H1 (cell line): ENCODE data around the gene IQUB. TPM values are rescaled to one million over a fixed set of nuclear protein-coding genes. Genes with fewer than 3 reads are reported as not detected.

Experiments
- CTCF ChIA-PET: fragments of 300-600 bp; sonication (Branson Sonifier 250); formaldehyde crosslinking; loops from one replicate; lab custom pipeline; 2021; ENCODE audit not compliant: partially characterized antibody; lab: Charles Lee
- POLR2A ChIA-PET: fragments of 300-600 bp; sonication (Branson Sonifier 250); formaldehyde crosslinking; loops from one replicate; lab custom pipeline; 2021; ENCODE audit warnings: inconsistent platforms; ENCODE audit not compliant: partially characterized antibody; lab: Charles Lee
- DNase-seq, 2 experiments: peaks; one replicate each; pipeline versions ENCODE4 v3.0.0 to v3.0.0-alpha.2; 2010 to 2022; ENCODE audit warnings: low spot score in 2 of 2, low read depth in 1 of 2, mixed read lengths in 1 of 2
- FAIRE-seq: peaks from 2 replicates; lab custom pipeline; 2011; peaks lifted over from hg19 to GRCh38; lab: Jason Lieb, UNC
- H2AFZ ChIP-seq: 2 replicates; pipeline ENCODE4 v1.8.1; 2012; ENCODE audit warnings: low read length, inconsistent platforms
- H2AK5ac ChIP-seq: 2 replicates; pipeline ENCODE4 v1.6.1; 2013; ENCODE audit warnings: low read depth, low read length
- H2BK120ac ChIP-seq: replicated peaks from 2 replicates; pipeline ENCODE3; 2013; ENCODE audit warnings: low read depth, low read length, inconsistent platforms
- H2BK12ac ChIP-seq: 2 replicates; pipeline ENCODE4 v1.6.1; 2013; ENCODE audit warnings: low read depth, low read length
- H2BK15ac ChIP-seq: 2 replicates; pipeline ENCODE4 v1.6.1; 2013; ENCODE audit warnings: low read length
- H2BK20ac ChIP-seq: 2 replicates; pipeline ENCODE4 v1.6.1; 2013; ENCODE audit warnings: low read length
- H2BK5ac ChIP-seq: 2 replicates; pipeline ENCODE4 v1.6.1; 2013; ENCODE audit warnings: low read depth, low read length
- H3K14ac ChIP-seq: 2 replicates; pipeline ENCODE4 v1.6.1; 2013; ENCODE audit warnings: inconsistent platforms; ENCODE audit not compliant: insufficient read length
- H3K18ac ChIP-seq: 2 replicates; pipeline ENCODE4 v1.6.1; 2013; ENCODE audit warnings: low read length; ENCODE audit errors: extremely low read depth
- H3K23ac ChIP-seq: 2 replicates; pipeline ENCODE4 v1.6.1; 2013; ENCODE audit warnings: inconsistent platforms; ENCODE audit not compliant: insufficient read length
- H3K23me2 ChIP-seq: 2 replicates; pipeline ENCODE4 v1.6.1; 2013; ENCODE audit warnings: low read depth, low read length
- H3K27ac ChIP-seq: 2 replicates; pipeline ENCODE4 v1.6.1; 2011; ENCODE audit warnings: low read depth, low read length, inconsistent platforms
- H3K27me3 ChIP-seq, 4 experiments: replicated peaks in 1 of 4; 1 replicate in 1 of 4; 2 replicates in 3 of 4; pipeline versions ENCODE4 v1.6.1 to v1.8.1; 2011 to 2013; ENCODE audit warnings: low read length in 3 of 4, mild to moderate bottlenecking in 3 of 4, inconsistent platforms in 2 of 4, mixed read lengths in 2 of 4, moderate library complexity in 1 of 4; ENCODE audit not compliant: control insufficient read depth in 3 of 4, insufficient read depth in 3 of 4; ENCODE audit errors: extremely low read depth in 1 of 4
- H3K36me3 ChIP-seq, 4 experiments: 2 replicates each; pipeline versions ENCODE4 v1.6.1 to v1.8.1; 2011 to 2013; ENCODE audit warnings: mild to moderate bottlenecking in 4 of 4, low read length in 3 of 4, moderate library complexity in 2 of 4, control low read depth in 1 of 4, inconsistent platforms in 1 of 4; ENCODE audit not compliant: insufficient read depth in 4 of 4, control insufficient read depth in 2 of 4
- H3K4ac ChIP-seq: replicated peaks from 2 replicates; pipeline ENCODE3; 2013; ENCODE audit warnings: low read length, low read depth, mixed read lengths, inconsistent platforms; ENCODE audit not compliant: insufficient read length
- H3K4me1 ChIP-seq, 4 experiments: replicated peaks in 1 of 4; 1 replicate in 1 of 4; 2 replicates in 3 of 4; pipeline versions ENCODE4 v1.6.1 to v1.8.1; 2011 to 2013; ENCODE audit warnings: low read length in 3 of 4, inconsistent platforms in 2 of 4, mixed read lengths in 1 of 4; ENCODE audit not compliant: insufficient read depth in 4 of 4, control insufficient read depth in 3 of 4
- H3K4me2 ChIP-seq, 2 experiments: 2 replicates each; pipeline versions ENCODE4 v1.6.1 to v1.8.1; 2011 to 2013; ENCODE audit warnings: low read depth in 2 of 2, low read length in 2 of 2, control low read depth in 1 of 2, inconsistent platforms in 1 of 2, mild to moderate bottlenecking in 1 of 2; ENCODE audit not compliant: insufficient read depth in 1 of 2
- H3K4me3 ChIP-seq, 4 experiments: fragments of 200-600, 300-600 bp in 1 of 4; sonication (generic), shearing (Covaris generic), sonication (Bioruptor Twin) in 1 of 4; 2 replicates each; pipeline versions ENCODE4 v1.5.1 to v1.8.1; 2011 to 2016; ENCODE audit warnings: low read length in 4 of 4, low read depth in 3 of 4, control low read depth in 2 of 4, inconsistent platforms in 2 of 4, mild to moderate bottlenecking in 2 of 4, mixed read lengths in 1 of 4, moderate library complexity in 1 of 4; ENCODE audit not compliant: insufficient read depth in 2 of 4; ENCODE audit errors: extremely low read depth in 1 of 4
- H3K56ac ChIP-seq: replicated peaks from 2 replicates; pipeline ENCODE3; 2013; ENCODE audit warnings: low read depth, mild to moderate bottlenecking, mixed read lengths, low read length, inconsistent platforms; ENCODE audit not compliant: insufficient read length
- H3K79me1 ChIP-seq: 2 replicates; pipeline ENCODE4 v1.6.1; 2013; ENCODE audit warnings: low read depth, low read length, control low read depth
- H3K79me2 ChIP-seq, 2 experiments: 2 replicates each; pipeline versions ENCODE4 v1.6.1 to v1.8.1; 2012 to 2013; ENCODE audit warnings: low read length in 2 of 2, mild to moderate bottlenecking in 2 of 2, inconsistent platforms in 1 of 2; ENCODE audit not compliant: insufficient read depth in 2 of 2, control insufficient read depth in 1 of 2
- H3K9ac ChIP-seq, 4 experiments: replicated peaks in 1 of 4; 1 replicate in 1 of 4; 2 replicates in 3 of 4; pipeline versions ENCODE4 v1.6.1 to v1.8.1; 2011 to 2013; ENCODE audit warnings: low read depth in 3 of 4, low read length in 3 of 4, control low read depth in 2 of 4, mild to moderate bottlenecking in 2 of 4, moderate library complexity in 2 of 4, inconsistent platforms in 1 of 4; ENCODE audit errors: extremely low read depth in 1 of 4
- H3K9me3 ChIP-seq, 2 experiments: 2 replicates each; pipeline versions ENCODE4 v1.6.1 to v1.8.1; 2012 to 2013; ENCODE audit warnings: mild to moderate bottlenecking in 2 of 2, moderate library complexity in 2 of 2, control low read depth in 1 of 2, inconsistent platforms in 1 of 2, low read depth in 1 of 2, low read length in 1 of 2, mixed read lengths in 1 of 2; ENCODE audit not compliant: insufficient read depth in 2 of 2
- H4K20me1 ChIP-seq, 2 experiments: replicated peaks in 1 of 2; 2 replicates each; pipeline versions ENCODE3 to v1.8.1; 2011 to 2013; ENCODE audit warnings: inconsistent platforms in 2 of 2, low read length in 2 of 2, mild to moderate bottlenecking in 1 of 2; ENCODE audit not compliant: insufficient read depth in 2 of 2, control insufficient read depth in 1 of 2
- H4K5ac ChIP-seq: 2 replicates; pipeline ENCODE4 v1.6.1; 2013; ENCODE audit warnings: low read length, low read depth, mixed read lengths, inconsistent platforms; ENCODE audit not compliant: insufficient read length
- H4K8ac ChIP-seq: 2 replicates; pipeline ENCODE4 v1.8.0; 2013; ENCODE audit warnings: mild to moderate bottlenecking, moderate library complexity, low read length, inconsistent platforms; ENCODE audit not compliant: insufficient read depth; ENCODE audit errors: extremely low read depth
- H4K91ac ChIP-seq: replicated peaks from 2 replicates; pipeline ENCODE3; 2013; ENCODE audit warnings: low read length, mixed read lengths, inconsistent platforms; ENCODE audit not compliant: insufficient read length
- BRCA1 ChIP-seq: IDR thresholded peaks from 2 replicates; pipeline ENCODE4 v1.6.1; 2012; ENCODE audit warnings: low read depth, low read length, improper control_type of control experiment
- HDAC2 ChIP-seq, 2 experiments: fragments of 300-600 bp in 1 of 2; sonication (generic) in 1 of 2; IDR thresholded peaks; 2 replicates each; pipeline ENCODE4 v1.6.1; 2011 to 2012; ENCODE audit warnings: low read depth in 2 of 2, low read length in 2 of 2, mild to moderate bottlenecking in 2 of 2, moderate library complexity in 2 of 2, borderline replicate concordance in 1 of 2, inconsistent platforms in 1 of 2
- JUN ChIP-seq: IDR thresholded peaks from 2 replicates; pipeline ENCODE4 v1.6.1; 2011; ENCODE audit warnings: low read depth, mild to moderate bottlenecking, improper control_type of control experiment, low read length
- KDM1A ChIP-seq: fragments of 200-600, 300-600 bp; sonication (generic); IDR thresholded peaks from 2 replicates; pipeline ENCODE4 v1.7.1; 2016; ENCODE audit warnings: mild to moderate bottlenecking, low read length, borderline replicate concordance
- RFX5 ChIP-seq: IDR thresholded peaks from 2 replicates; pipeline ENCODE4 v1.6.1; 2011; ENCODE audit warnings: low read depth, low read length, improper control_type of control experiment, borderline replicate concordance
- SIX5 ChIP-seq: IDR thresholded peaks from 2 replicates; pipeline ENCODE4 v1.6.1; 2011; ENCODE audit warnings: mild to moderate bottlenecking, low read depth, low read length
- SP1 ChIP-seq: IDR thresholded peaks from 2 replicates; pipeline ENCODE4 v1.6.1; 2011; ENCODE audit warnings: low read depth, low read length
- SUZ12 ChIP-seq: fragments of 200-600 bp; sonication (generic); IDR thresholded peaks from 2 replicates; pipeline ENCODE4 v1.6.1; 2012; ENCODE audit warnings: mild to moderate bottlenecking, inconsistent platforms, low read length, moderate library complexity, mixed read lengths
- TCF12 ChIP-seq: IDR thresholded peaks from 2 replicates; pipeline ENCODE4 v1.6.1; 2011; ENCODE audit warnings: low read depth, mild to moderate bottlenecking, low read length
- YY1 ChIP-seq: IDR thresholded peaks from 2 replicates; pipeline ENCODE4 v1.6.1; 2011; ENCODE audit warnings: low read depth, mild to moderate bottlenecking, low read length
- ZNF274 ChIP-seq: IDR thresholded peaks from 2 replicates; pipeline ENCODE4 v1.7.0; 2012; ENCODE audit warnings: low read length, borderline replicate concordance; ENCODE audit errors: extremely low read depth
- WGBS, 2 experiments: shearing (Covaris generic) in 1 of 2; methylation state at CpG; one replicate each; pipeline versions ENCODE4 v1.1.6 to v1.1.7; 2013 to 2015; ENCODE audit warnings: low lambda C conversion rate in 2 of 2, mixed read lengths in 2 of 2, inconsistent platforms in 1 of 2, low coverage in 1 of 2, missing lambda C conversion rate in 1 of 2; ENCODE audit not compliant: insufficient replicate concordance in 2 of 2, insufficient coverage in 1 of 2, insufficient read length in 1 of 2; ENCODE audit errors: extremely low coverage in 1 of 2, missing lambda C conversion rate in 1 of 2; 5-methylcytosine and 5-hydroxymethylcytosine counted together
- polyA plus RNA-seq, 7 experiments: library from polyadenylated mRNA; depleted of rRNA in 3 of 7; stranded (reverse) in 5 of 7; unstranded in 2 of 7; fragments of >200 nt in 5 of 7; fragments of 200-250 nt in 2 of 7; gene quantifications; 1 replicate in 5 of 7; 2 replicates in 1 of 7; 4 replicates in 1 of 7; pipeline versions ENCODE4 v1.2.1 to v1.2.3, GENCODE V29; 2011 to 2013; ENCODE audit warnings: missing spikeins in 2 of 7, mixed read lengths in 2 of 7
- total RNA-seq: library from RNA; stranded (reverse); fragmentation: NEBNext Ultra II Directional; extraction: Animal tissue kit (Norgen Biotek cat#: 25700); gene quantifications from 2 replicates; pipeline ENCODE4 v1.2.1, GENCODE V29; 2021
- TF ChIP-seq, protein P1 (sequence below), 3 experiments: IDR thresholded peaks; 1 replicate in 2 of 3; 2 replicates in 1 of 3; pipeline versions ENCODE4 v1.5.1 to v1.6.1; 2011; ENCODE audit warnings: low read length in 3 of 3, mild to moderate bottlenecking in 3 of 3, inconsistent platforms in 2 of 3, low read depth in 1 of 3, moderate library complexity in 1 of 3; ENCODE audit not compliant: insufficient read depth in 1 of 3; ENCODE audit errors: control extremely low read depth in 1 of 3

The IQUB gene
- total and polyA plus RNA-seq, 2 of the 8 experiments (the other 6 are each of a cell fraction or from before 2014, with no cell fraction given), result 0.12 to 0.82 TPM

DNA sequence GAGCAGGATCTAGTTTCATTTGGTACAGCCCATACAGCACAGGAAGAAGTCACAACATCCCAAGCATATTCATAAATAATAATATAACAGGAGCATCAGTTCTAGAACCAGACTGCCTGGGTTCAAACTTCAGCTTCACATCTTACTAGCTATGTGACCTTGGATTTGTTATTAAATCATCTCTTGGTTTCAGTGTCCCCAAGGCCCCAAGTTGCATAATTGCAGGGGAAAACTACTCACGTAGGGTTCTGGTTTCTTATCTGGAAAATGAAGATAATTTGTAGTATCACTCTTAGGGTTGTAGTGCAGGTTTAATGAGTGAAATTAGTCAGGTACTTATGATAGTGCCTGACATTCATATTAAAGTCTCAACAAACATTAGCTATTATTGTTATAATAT, 5.5 kb upstream of the IQUB start:
- H3K4me2 ChIP-seq, result no peak overlapping the region
- H4K91ac ChIP-seq, result no peak overlapping the region
- no peak overlapping the region for H4K8ac ChIP-seq
- no peaks in the 10 kb centered on the region for H3K9me3 ChIP-seq
- H2AFZ ChIP-seq, result no peak overlapping the region
- WGBS, 2 experiments, result 91% methylated on average over 1 of the region's 1 CpG; no CpG with 5 or more reads in 1 of the 2 experiments
- no peak overlapping the region for H3K18ac ChIP-seq
- H2BK12ac ChIP-seq, result no peak overlapping the region
- H3K4me3 ChIP-seq, result no peak overlapping the region
- H4K20me1 ChIP-seq, result no peaks in the 10 kb centered on the region
- no peaks in the 10 kb centered on the region for H3K27me3 ChIP-seq
- H3K79me2 ChIP-seq, result no peaks in the 10 kb centered on the region
- FAIRE-seq (no peak), DNase-seq (no peak)
- no peak overlapping the region for H2BK20ac ChIP-seq
- CTCF ChIA-PET, result interaction anchor here (1.0 to 3.1 kb wide), 6 partner anchors 22 to 332 kb away, joined by 3 to 25 read pairs (median 3); no protein-coding TSS in a partner anchor
- POLR2A ChIA-PET, result interaction anchor here (2.4 kb wide), 1 partner anchor 18 kb away, joined by 6 read pairs; the partner anchor contains the start of gene NDUFA5
- H3K23me2 ChIP-seq, result no peaks in the 10 kb centered on the region
- no peak overlapping the region for H3K23ac ChIP-seq
- no peak overlapping the region for H3K27ac ChIP-seq
- H3K4me1 ChIP-seq, result no peaks in the 10 kb centered on the region
- peaks cover 0 to 3% (median 0%) of the 10 kb centered on the region in 4 experiments; a peak in 2 of 8 replicates for H3K36me3 ChIP-seq
- no peak overlapping the region for H2BK120ac ChIP-seq
- no peak overlapping the region for H4K5ac ChIP-seq
- H3K4ac ChIP-seq, result no peak overlapping the region
- H2BK15ac ChIP-seq, result no peak overlapping the region
- H3K14ac ChIP-seq, result no peak overlapping the region
- H2BK5ac ChIP-seq, result no peak overlapping the region
- no peak overlapping the region for H3K56ac ChIP-seq
- no peak overlapping the region for H2AK5ac ChIP-seq
- H3K79me1 ChIP-seq, result no peaks in the 10 kb centered on the region
- no peak overlapping the region for H3K9ac ChIP-seq
- TF ChIP-seq HDAC2 (IDR thresholded peaks at IDR 0.05; ENCODE audit: borderline replicate concordance in 1 of 2, low read depth in 2 of 2, low read length in 2 of 2), result no peak
- no peak for TF ChIP-seq SIX5
- no peak for TF ChIP-seq SUZ12
- TF ChIP-seq TCF12, result no peak
- TF ChIP-seq, protein P1, sequence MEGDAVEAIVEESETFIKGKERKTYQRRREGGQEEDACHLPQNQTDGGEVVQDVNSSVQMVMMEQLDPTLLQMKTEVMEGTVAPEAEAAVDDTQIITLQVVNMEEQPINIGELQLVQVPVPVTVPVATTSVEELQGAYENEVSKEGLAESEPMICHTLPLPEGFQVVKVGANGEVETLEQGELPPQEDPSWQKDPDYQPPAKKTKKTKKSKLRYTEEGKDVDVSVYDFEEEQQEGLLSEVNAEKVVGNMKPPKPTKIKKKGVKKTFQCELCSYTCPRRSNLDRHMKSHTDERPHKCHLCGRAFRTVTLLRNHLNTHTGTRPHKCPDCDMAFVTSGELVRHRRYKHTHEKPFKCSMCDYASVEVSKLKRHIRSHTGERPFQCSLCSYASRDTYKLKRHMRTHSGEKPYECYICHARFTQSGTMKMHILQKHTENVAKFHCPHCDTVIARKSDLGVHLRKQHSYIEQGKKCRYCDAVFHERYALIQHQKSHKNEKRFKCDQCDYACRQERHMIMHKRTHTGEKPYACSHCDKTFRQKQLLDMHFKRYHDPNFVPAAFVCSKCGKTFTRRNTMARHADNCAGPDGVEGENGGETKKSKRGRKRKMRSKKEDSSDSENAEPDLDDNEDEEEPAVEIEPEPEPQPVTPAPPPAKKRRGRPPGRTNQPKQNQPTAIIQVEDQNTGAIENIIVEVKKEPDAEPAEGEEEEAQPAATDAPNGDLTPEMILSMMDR (IDR thresholded peaks at IDR 0.05; ENCODE audit: control extremely low read depth in 1 of 3, insufficient read depth in 1 of 3, low read depth in 1 of 3, low read length in 3 of 3), result no peak
- no peak for TF ChIP-seq YY1
- TF ChIP-seq SP1, result no peak
- no peak for TF ChIP-seq JUN
- TF ChIP-seq RFX5, result no peak
- no peak for TF ChIP-seq ZNF274
- no peak for TF ChIP-seq KDM1A
- no peak for TF ChIP-seq BRCA1
